HepG2 (cell line): ENCODE data around the gene CDK5RAP1. TPM values are rescaled to one million over a fixed set of nuclear protein-coding genes. Genes with fewer than 3 reads are reported as not detected.
A peak's percentile ranks its signal among the peaks of the same experiment; 100 is the strongest.

Source experiments
- ARNT ChIP-seq: fragments of 450-650 bp; IDR thresholded peaks from 2 replicates; pipeline ENCODE4 v1.6.1; 2017
- FOXA1 ChIP-seq, 2 experiments: fragments of 450-650 bp in 1 of 2; sonication (generic) in 1 of 2; formaldehyde crosslinking in 1 of 2; IDR thresholded peaks; 2 replicates each; pipeline versions ENCODE4 v1.4.0 to v1.6.1; 2016 to 2020; ENCODE audit warnings: missing genetic modification reagents in 1 of 2
- FOXK1 ChIP-seq: sonication (generic); formaldehyde crosslinking; IDR thresholded peaks from 2 replicates; pipeline ENCODE4 v1.4.0; 2020; ENCODE audit warnings: low read depth, missing genetic modification reagents, borderline replicate concordance
- HNF4A ChIP-seq: sonication (generic); formaldehyde crosslinking; IDR thresholded peaks from 2 replicates; pipeline ENCODE4 v1.4.0; 2020; ENCODE audit warnings: missing genetic modification reagents
- JUN ChIP-seq: sonication (generic); formaldehyde crosslinking; IDR thresholded peaks from 2 replicates; pipeline ENCODE4 v1.4.0; 2020; ENCODE audit warnings: mild to moderate bottlenecking, missing genetic modification reagents
- NAIF1 ChIP-seq: sonication (generic); formaldehyde crosslinking; IDR thresholded peaks from 2 replicates; pipeline ENCODE4 v1.5.0; 2020; ENCODE audit warnings: mild to moderate bottlenecking, missing genetic modification reagents, borderline replicate concordance
- RFXANK ChIP-seq: IDR thresholded peaks from 2 replicates; pipeline ENCODE4 v1.6.1; 2016
- SAP130 ChIP-seq: IDR thresholded peaks from 2 replicates; pipeline ENCODE4 v1.6.1; 2016; ENCODE audit warnings: low read depth
- SOX13 ChIP-seq, 3 experiments: fragments of 450-650 bp in 1 of 3; sonication (generic) in 1 of 3; formaldehyde crosslinking in 1 of 3; IDR thresholded peaks in 2 of 3; conservative IDR thresholded peaks in 1 of 3; 2 replicates each; pipeline versions ENCODE4 v1.5.0 to v1.6.1; 2016 to 2020; ENCODE audit warnings: antibody characterized with exemption in 1 of 3, mild to moderate bottlenecking in 1 of 3, missing compliant biosample characterization in 1 of 3, missing genetic modification reagents in 1 of 3, moderate library complexity in 1 of 3
- SPEN ChIP-seq: sonication (generic); formaldehyde crosslinking; IDR thresholded peaks from 2 replicates; pipeline ENCODE4 v1.5.1; 2020; ENCODE audit warnings: low read depth, mild to moderate bottlenecking, missing genetic modification reagents
- TBP ChIP-seq: sonication (generic); formaldehyde crosslinking; IDR thresholded peaks from 2 replicates; pipeline ENCODE4 v1.5.0; 2020; ENCODE audit warnings: missing genetic modification reagents
- TOE1 ChIP-seq: sonication (generic); formaldehyde crosslinking; IDR thresholded peaks from 2 replicates; pipeline ENCODE4 v1.4.0; 2020; ENCODE audit warnings: mild to moderate bottlenecking, missing genetic modification reagents
- ZBTB42 ChIP-seq: sonication (generic); formaldehyde crosslinking; IDR thresholded peaks from 2 replicates; pipeline ENCODE4 v1.5.0; 2020; ENCODE audit warnings: mild to moderate bottlenecking, missing genetic modification reagents
- ZBTB7B ChIP-seq: sonication (generic); formaldehyde crosslinking; IDR thresholded peaks from 2 replicates; pipeline ENCODE4 v1.4.0; 2020; ENCODE audit warnings: missing genetic modification reagents
- ZNF143 ChIP-seq: sonication (generic); formaldehyde crosslinking; IDR thresholded peaks from 2 replicates; pipeline ENCODE4 v1.4.0; 2020; ENCODE audit warnings: missing genetic modification reagents
- ZNF44 ChIP-seq: sonication (generic); formaldehyde crosslinking; IDR thresholded peaks from 2 replicates; pipeline ENCODE4 v1.5.1; 2020; ENCODE audit warnings: mild to moderate bottlenecking, missing genetic modification reagents
- ZNF552 ChIP-seq: sonication (generic); formaldehyde crosslinking; IDR thresholded peaks from 2 replicates; pipeline ENCODE4 v1.9.0; 2022; ENCODE audit warnings: missing genetic modification reagents, mild to moderate bottlenecking, borderline replicate concordance
- ZNF747 ChIP-seq: sonication (generic); formaldehyde crosslinking; IDR thresholded peaks from 2 replicates; pipeline ENCODE4 v1.8.1; 2023; ENCODE audit warnings: missing genetic modification reagents, mild to moderate bottlenecking, borderline replicate concordance
- ZNF773 ChIP-seq: sonication (generic); formaldehyde crosslinking; IDR thresholded peaks from 2 replicates; pipeline ENCODE4 v1.4.0; 2020; ENCODE audit warnings: missing genetic modification reagents, borderline replicate concordance
- polyA plus RNA-seq, 8 experiments: library from polyadenylated mRNA; depleted of rRNA in 3 of 8; stranded (reverse) in 7 of 8; unstranded in 1 of 8; fragments of >200 nt; fragmentation: Illumina TruSeq in 4 of 8; extraction: Trizol in 4 of 8; gene quantifications; 2 replicates each; pipeline versions ENCODE4 v1.2.1 to v1.2.3, GENCODE V29; 2011 to 2016; ENCODE audit warnings: low read depth in 4 of 8, missing spikeins in 1 of 8, mixed read lengths in 1 of 8; ENCODE audit not compliant: insufficient read depth in 1 of 8
- total RNA-seq, 5 experiments: library from RNA; depleted of rRNA; stranded (reverse); fragments of >200 nt; fragmentation: Illumina TruSeq; extraction: Trizol; gene quantifications; 2 replicates each; pipeline ENCODE4 v1.2.3, GENCODE V29; 2016; ENCODE audit warnings: low read depth in 1 of 5
- TF ChIP-seq, protein P1 (sequence below): sonication (generic); formaldehyde crosslinking; IDR thresholded peaks from 2 replicates; pipeline ENCODE4 v1.5.1; 2020; ENCODE audit warnings: missing genetic modification reagents, mild to moderate bottlenecking, borderline replicate concordance
- TF ChIP-seq, protein P2 (sequence below): sonication (generic); formaldehyde crosslinking; IDR thresholded peaks from 2 replicates; pipeline ENCODE4 v1.8.0; 2022; ENCODE audit warnings: missing genetic modification reagents, mild to moderate bottlenecking, borderline replicate concordance
- TF ChIP-seq, protein P3 (sequence below): sonication (generic); formaldehyde crosslinking; IDR thresholded peaks from 2 replicates; pipeline ENCODE4 v1.5.0; 2020; ENCODE audit warnings: missing genetic modification reagents
- TF ChIP-seq, protein P4 (sequence below): sonication (generic); formaldehyde crosslinking; IDR thresholded peaks from 2 replicates; pipeline ENCODE4 v1.8.0; 2022; ENCODE audit warnings: missing genetic modification reagents, low read depth, mild to moderate bottlenecking, borderline replicate concordance
- TF ChIP-seq, protein P5 (sequence below): sonication (generic); formaldehyde crosslinking; IDR thresholded peaks from 2 replicates; pipeline ENCODE4 v1.8.0; 2022; ENCODE audit warnings: mild to moderate bottlenecking, missing genetic modification reagents, borderline replicate concordance

CDK5RAP1 gene
- total and polyA plus RNA-seq, 2 of the 13 experiments (the other 11 are each of a cell fraction or from before 2014, with no cell fraction given): 53.6 to 98.2 TPM

DNA sequence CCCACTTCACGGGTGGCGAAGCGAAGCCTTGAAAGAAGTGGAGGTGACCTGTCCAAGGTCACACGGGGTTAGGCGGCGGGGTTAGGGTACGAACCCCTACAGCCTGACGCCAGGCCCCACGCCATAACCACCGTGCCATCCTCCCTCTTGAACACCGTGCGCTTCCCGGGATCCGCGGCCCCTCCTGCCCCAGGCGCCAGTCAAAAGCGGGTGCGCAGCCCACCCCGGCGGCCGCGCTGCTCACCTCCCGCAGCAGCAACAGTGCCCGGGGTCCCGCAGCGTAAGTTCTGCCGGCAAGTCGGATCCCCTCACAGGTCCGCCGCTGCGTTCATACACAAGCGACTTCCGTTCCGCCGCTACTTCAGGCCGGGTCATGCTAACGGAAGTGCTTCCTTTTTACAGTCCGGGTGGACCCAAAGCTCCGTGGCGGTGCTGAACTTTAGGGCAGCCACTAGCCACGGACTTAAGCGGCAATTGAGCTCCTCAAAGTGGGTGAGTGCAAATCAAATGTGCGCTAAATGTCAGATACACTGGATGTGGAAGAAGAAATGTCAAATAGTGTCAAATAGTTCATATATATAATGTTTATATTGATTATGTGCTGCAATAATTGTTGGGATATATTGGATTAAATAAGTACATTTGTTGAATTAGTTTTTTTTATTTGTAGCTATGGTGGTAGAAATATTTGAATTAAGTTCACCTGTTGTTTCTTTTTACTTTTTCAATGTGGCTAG lies at the start of gene CDK5RAP1 (continued):
- TF ChIP-seq, protein P1, sequence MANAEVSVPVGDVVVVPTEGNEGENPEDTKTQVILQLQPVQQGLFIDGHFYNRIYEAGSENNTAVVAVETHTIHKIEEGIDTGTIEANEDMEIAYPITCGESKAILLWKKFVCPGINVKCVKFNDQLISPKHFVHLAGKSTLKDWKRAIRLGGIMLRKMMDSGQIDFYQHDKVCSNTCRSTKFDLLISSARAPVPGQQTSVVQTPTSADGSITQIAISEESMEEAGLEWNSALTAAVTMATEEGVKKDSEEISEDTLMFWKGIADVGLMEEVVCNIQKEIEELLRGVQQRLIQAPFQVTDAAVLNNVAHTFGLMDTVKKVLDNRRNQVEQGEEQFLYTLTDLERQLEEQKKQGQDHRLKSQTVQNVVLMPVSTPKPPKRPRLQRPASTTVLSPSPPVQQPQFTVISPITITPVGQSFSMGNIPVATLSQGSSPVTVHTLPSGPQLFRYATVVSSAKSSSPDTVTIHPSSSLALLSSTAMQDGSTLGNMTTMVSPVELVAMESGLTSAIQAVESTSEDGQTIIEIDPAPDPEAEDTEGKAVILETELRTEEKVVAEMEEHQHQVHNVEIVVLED (CRISPR knock-in tag): peak; percentile 86
- TF ChIP-seq SPEN: peak; percentile 99
- TF ChIP-seq TBP (CRISPR knock-in tag): no peak
- TF ChIP-seq, protein P2, sequence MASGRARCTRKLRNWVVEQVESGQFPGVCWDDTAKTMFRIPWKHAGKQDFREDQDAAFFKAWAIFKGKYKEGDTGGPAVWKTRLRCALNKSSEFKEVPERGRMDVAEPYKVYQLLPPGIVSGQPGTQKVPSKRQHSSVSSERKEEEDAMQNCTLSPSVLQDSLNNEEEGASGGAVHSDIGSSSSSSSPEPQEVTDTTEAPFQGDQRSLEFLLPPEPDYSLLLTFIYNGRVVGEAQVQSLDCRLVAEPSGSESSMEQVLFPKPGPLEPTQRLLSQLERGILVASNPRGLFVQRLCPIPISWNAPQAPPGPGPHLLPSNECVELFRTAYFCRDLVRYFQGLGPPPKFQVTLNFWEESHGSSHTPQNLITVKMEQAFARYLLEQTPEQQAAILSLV: peak; percentile 99
- TF ChIP-seq, protein P3, sequence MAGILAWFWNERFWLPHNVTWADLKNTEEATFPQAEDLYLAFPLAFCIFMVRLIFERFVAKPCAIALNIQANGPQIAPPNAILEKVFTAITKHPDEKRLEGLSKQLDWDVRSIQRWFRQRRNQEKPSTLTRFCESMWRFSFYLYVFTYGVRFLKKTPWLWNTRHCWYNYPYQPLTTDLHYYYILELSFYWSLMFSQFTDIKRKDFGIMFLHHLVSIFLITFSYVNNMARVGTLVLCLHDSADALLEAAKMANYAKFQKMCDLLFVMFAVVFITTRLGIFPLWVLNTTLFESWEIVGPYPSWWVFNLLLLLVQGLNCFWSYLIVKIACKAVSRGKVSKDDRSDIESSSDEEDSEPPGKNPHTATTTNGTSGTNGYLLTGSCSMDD: no peak
- TF ChIP-seq ZNF773 (CRISPR knock-in tag): peak; percentile 92; the same call in 1 of the 2 replicates
- TF ChIP-seq ZNF44 (CRISPR knock-in tag): peak; percentile 96; the same call in 1 of the 2 replicates
- TF ChIP-seq SAP130 (CRISPR knock-in tag): peak; percentile 100
- TF ChIP-seq ZNF143 (CRISPR knock-in tag): peak; percentile 79
- peak; percentile 14; the same call in 1 of the 2 replicates for TF ChIP-seq ZBTB42 (CRISPR knock-in tag)
- peak; percentile 73 for TF ChIP-seq SOX13 (IDR thresholded peaks at IDR 0.05)
- TF ChIP-seq SOX13 (CRISPR knock-in tag; conservative IDR thresholded peaks at IDR 0.05 in 1 of 2, IDR thresholded peaks at IDR 0.05 in 1 of 2): peak in 1 of 2 experiments; percentile 86; a peak in 2 of 4 replicates
- no peak for TF ChIP-seq ARNT
- peak; percentile 99 for TF ChIP-seq ZNF747
- TF ChIP-seq TOE1 (CRISPR knock-in tag): peak; percentile 100
- TF ChIP-seq, protein P4, sequence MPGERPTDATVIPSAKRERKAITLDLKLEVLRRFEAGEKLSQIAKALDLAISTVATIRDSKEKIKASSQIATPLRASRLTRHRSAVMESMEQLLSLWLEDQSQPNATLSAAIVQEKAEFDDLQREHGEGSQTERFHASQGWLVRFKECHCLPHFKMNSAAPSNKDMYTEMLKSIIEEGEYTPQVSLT (CRISPR knock-in tag): no peak; the same call in 1 of the 2 replicates
- TF ChIP-seq NAIF1 (CRISPR knock-in tag): 0 out of 2 replicates have a peak, but pooled peaks have one; percentile 46
- no peak for TF ChIP-seq FOXA1 (IDR thresholded peaks at IDR 0.05)
- peak; percentile 86 for TF ChIP-seq FOXA1 (CRISPR knock-in tag; IDR thresholded peaks at IDR 0.05)
- TF ChIP-seq HNF4A (CRISPR knock-in tag): peak; percentile 84
- TF ChIP-seq, protein P5, sequence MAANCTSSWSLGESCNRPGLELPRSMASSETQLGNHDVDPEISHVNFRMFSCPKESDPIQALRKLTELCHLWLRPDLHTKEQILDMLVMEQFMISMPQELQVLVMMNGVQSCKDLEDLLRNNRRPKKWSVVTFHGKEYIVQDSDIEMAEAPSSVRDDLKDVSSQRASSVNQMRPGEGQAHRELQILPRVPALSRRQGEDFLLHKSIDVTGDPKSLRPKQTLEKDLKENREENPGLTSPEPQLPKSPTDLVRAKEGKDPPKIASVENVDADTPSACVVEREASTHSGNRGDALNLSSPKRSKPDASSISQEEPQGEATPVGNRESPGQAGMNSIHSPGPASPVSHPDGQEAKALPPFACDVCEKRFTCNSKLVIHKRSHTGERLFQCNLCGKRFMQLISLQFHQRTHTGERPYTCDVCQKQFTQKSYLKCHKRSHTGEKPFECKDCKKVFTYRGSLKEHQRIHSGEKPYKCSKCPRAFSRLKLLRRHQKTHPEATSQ (CRISPR knock-in tag): peak; percentile 99
- peak; percentile 92 for TF ChIP-seq ZNF552 (CRISPR knock-in tag)
- peak; percentile 95 for TF ChIP-seq RFXANK (CRISPR knock-in tag)
- TF ChIP-seq ZBTB7B: peak; percentile 92
- peak; percentile 100 for TF ChIP-seq FOXK1
- TF ChIP-seq JUN (CRISPR knock-in tag): peak; percentile 86
